ENCODE data around the gene ZNF669.

The ZNF669 gene

DNA sequence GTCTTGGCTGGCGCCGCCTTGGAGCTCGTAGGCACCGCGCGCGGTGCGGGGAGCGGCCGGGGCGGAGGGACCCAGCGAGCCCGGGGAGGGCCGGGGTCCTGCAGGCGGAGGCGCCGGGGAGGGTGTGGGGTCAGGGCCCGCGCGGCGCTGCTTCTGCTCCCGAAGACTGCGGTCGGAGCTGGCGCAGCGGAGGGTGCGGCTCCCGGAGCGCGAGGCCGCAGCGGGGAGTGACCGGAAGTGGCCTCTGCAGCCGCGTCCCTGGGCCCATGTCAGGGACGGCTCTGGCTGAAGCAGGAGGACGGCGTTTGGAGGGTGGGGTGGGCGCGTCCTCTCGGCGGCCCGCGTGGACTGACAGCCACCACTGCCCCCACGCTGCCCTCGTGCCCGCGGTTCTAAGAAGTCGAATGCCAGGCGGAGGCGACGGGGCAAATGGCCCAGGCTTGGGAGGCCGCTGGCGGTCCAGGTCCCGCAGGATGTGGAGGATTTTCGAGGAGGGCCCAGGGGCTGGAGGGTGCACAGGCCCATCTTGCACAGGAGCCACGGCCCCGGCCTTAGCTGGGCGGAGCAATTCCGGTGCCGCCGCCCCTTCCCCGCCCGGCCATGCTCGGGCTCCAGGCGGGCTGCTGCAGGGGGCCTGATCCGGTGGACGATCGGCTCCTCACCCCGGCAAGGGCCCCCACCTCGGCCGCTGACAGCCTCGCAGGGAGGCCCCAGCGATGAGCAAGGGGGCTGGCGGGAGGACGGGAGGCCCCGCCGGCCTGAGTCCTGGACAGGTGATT is 7.7 kb upstream of the ZNF669 start:
- H3K27ac ChIP-seq, result peak overlapping the region; percentile 29
- no peak for DNase-seq (ENCODE audit: low read depth, low spot score)

DNA sequence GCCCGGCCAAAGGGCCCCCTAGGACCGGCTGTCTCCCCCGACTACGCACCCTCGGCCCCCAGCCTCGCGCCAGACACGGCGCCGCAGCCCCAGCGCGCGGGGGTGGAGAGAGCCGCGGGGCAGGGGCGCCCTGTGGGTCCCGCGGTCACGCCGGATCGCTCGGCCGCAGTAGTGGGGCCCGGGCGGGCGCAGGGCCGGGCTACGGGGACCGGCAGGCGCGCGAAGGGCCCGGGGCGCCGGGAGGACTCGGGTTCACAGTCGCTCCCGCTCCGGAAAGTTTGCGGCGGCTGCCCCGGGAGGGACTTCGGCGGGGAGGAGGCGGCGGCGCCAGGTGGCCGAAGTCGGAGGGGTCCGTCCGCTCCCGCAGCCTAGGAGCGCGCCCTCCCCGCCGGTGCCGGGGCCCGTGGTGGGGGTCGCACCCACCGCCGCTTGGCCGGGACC is 7.1 kb upstream of the ZNF669 start:
- no peak for DNase-seq (ENCODE audit: low read depth, low spot score)
- peak overlapping the region; percentile 29 for H3K27ac ChIP-seq

GRCh38 chr1:247110627-247111258 is 6.6 kb upstream of the ZNF669 start:
- no peak for DNase-seq (ENCODE audit: low read depth, low spot score)
- H3K27ac ChIP-seq, result peak overlapping the region; percentile 29

DNA sequence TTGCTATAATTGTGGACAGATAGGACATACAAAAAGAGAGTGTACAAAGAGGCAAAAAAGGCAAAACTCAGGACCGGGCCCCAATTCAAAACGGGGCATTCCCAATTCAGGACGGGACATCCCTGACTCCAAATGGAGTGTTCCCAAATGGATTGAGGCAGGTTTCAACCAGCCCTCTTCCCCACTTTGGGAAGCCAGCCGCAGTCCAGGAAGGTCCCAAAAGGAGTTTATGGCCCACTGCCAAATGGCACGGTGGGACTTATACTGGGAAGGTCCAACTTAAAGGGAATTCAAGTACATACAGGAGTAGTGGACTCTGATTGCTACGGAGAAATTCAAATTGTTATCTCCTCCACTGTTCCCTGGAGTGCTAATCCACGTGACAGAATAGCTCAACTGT is 3.5 kb upstream of the ZNF669 start:
- no peak for DNase-seq (ENCODE audit: low read depth, low spot score)
- H3K27ac ChIP-seq, result no peak overlapping the region

- no peak for DNase-seq (ENCODE audit: low read depth, low spot score)
- no peak overlapping the region for H3K27ac ChIP-seq
Observed at GRCh38 chr1:247105966-247106365, 1.8 kb upstream of the ZNF669 start.

- H3K27ac ChIP-seq, result no peak overlapping the region
- no peak for DNase-seq (ENCODE audit: low read depth, low spot score)
Observed at GRCh38 chr1:247104965-247105364, 809 bp upstream of the ZNF669 start.

- no peak for DNase-seq (ENCODE audit: low read depth, low spot score)
- no peak overlapping the region for H3K27ac ChIP-seq
Observed at GRCh38 chr1:247102381-247102780, 1.8 kb downstream of the ZNF669 start.

DNA sequence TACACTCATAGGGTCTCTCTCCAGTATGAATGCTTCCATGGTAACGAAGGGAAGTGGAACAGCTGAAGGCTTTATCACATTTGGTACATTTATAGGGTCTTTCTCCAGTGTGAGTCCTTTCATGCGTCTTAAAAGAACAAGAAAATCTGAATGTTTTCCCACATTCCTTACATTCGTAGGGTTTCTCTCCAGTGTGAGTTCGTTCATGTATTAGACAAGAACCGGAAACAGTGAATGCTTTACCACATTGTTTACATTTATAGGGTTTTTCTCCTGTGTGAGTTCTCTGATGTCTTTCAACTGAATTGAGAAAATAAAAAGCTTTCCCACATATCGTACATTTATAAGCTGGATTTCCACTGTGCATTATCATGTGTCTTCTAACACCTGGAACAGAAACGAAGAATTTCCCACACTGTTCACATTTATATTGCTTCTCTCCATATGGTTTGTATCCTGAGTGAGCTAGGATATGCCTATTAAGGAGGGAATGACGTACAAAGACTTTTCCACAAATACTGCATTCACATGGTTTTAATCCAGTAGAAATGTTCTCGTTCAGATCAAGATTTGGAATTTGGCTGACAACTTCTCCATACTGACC is 3.4 kb downstream of the ZNF669 start:
- no peak overlapping the region for H3K27ac ChIP-seq
- no peak for DNase-seq (ENCODE audit: low read depth, low spot score)

DNA sequence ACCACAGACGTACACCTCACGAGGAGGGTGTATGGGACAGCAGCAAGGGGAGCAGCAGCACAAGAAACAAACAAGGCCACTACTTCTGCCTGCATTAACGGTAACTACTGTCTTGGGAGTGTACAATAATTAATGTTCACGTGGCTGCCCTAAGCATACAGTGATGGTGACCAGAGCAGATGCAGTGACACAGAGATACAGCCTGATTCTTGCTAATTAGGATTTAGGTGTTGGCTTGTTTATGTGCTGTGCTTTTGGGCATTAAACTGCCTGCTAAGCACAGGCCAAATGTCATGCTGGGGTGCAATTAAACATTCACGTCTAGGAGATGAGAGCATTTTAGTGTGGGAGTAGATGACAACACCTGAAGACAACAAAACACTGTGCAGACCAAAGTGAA is 7.2 kb downstream of the ZNF669 start:
- DNase-seq (ENCODE audit: low read depth, low spot score), result no peak
- no peak overlapping the region for H3K27ac ChIP-seq

DNA sequence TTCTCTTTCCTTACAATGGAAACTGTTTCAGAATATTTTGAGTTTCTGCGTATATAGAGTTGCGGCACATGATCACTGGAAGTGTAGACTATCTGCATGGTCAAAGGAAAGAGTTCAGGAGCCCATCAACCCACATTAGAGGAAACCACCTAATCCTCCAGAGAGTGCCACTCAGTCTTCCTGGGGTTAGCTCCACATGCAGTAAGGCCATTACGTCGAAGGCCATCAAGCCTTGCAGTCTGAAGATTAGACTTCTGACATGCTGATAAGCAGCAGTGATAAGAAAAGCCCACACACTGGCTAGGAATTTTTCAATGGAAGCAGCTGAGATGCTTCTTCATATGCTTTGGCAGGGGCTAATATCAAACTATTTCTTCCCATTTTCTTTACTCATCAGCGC is 7.6 kb downstream of the ZNF669 start:
- no peak overlapping the region for H3K27ac ChIP-seq
- DNase-seq (ENCODE audit: low read depth, low spot score), result no peak

- no peak for DNase-seq (ENCODE audit: low read depth, low spot score)
- H3K27ac ChIP-seq, result no peak overlapping the region
Observed at GRCh38 chr1:247096112-247096511, 8.0 kb downstream of the ZNF669 start.

GRCh38 chr1:247090455-247090854 is 13.7 kb downstream of the ZNF669 start:
- no peak overlapping the region for H3K27ac ChIP-seq
- DNase-seq (ENCODE audit: low read depth, low spot score), result no peak

- no peak for DNase-seq (ENCODE audit: low read depth, low spot score)
- H3K27ac ChIP-seq, result no peak overlapping the region
Observed at GRCh38 chr1:247089616-247090375, 14.4 kb downstream of the ZNF669 start.

GRCh38 chr1:247088967-247089366 is 15.2 kb downstream of the ZNF669 start:
- no peak overlapping the region for H3K27ac ChIP-seq
- no peak for DNase-seq (ENCODE audit: low read depth, low spot score)

GRCh38 chr1:247087256-247087655 is 16.9 kb downstream of the ZNF669 start:
- no peak overlapping the region for H3K27ac ChIP-seq
- DNase-seq (ENCODE audit: low read depth, low spot score), result no peak

DNA sequence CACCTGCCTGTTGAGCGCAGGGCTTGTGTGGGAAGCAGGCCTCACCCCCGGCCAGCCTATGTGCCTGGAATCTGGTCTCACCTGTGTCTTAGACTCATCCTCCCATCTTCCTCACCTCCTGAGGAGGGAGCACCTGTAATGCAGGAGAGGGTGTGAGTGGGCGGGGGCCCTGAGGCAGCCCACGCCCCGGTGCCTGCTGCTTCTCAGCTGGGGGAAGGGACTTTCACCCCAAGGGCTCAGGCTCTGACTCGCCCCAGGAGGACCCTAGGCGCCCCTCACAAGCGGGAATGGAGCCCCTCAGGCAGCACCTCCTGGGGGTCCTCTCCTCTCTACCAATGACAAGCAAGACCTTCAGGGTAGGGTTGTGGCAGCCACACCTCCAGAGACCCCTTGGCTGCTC is 18.8 kb downstream of the ZNF669 start:
- DNase-seq (ENCODE audit: low read depth, low spot score), result no peak
- no peak overlapping the region for H3K27ac ChIP-seq

- DNase-seq (ENCODE audit: low read depth, low spot score), result no peak
- no peak overlapping the region for H3K27ac ChIP-seq
Observed at GRCh38 chr1:247084771-247085170, 19.4 kb downstream of the ZNF669 start.

GRCh38 chr1:247079141-247079874 is 24.8 kb downstream of the ZNF669 start:
- peak overlapping the region; percentile 62 for H3K27ac ChIP-seq

GRCh38 chr1:247078258-247079140 is 25.7 kb downstream of the ZNF669 start, which contains the start of gene ZNF670:
ZNF670 (minus strand) TSS chr1:247078811; CDS start chr1:247078596, 215 bp downstream.
- DNase-seq (ENCODE audit: low read depth, low spot score), result peak; percentile 70

More at GRCh38 chr1:247079141-247079874, 24.8 kb downstream of the ZNF669 start:
- no peak for DNase-seq (ENCODE audit: low read depth, low spot score)

More at GRCh38 chr1:247078258-247079140, 25.7 kb downstream of the ZNF669 start, which contains the start of gene ZNF670:
- H3K27ac ChIP-seq, result peak within 1 kb of the TSS; percentile 62
